ENCODE data around the gene RGS19.

RGS19 gene

DNA sequence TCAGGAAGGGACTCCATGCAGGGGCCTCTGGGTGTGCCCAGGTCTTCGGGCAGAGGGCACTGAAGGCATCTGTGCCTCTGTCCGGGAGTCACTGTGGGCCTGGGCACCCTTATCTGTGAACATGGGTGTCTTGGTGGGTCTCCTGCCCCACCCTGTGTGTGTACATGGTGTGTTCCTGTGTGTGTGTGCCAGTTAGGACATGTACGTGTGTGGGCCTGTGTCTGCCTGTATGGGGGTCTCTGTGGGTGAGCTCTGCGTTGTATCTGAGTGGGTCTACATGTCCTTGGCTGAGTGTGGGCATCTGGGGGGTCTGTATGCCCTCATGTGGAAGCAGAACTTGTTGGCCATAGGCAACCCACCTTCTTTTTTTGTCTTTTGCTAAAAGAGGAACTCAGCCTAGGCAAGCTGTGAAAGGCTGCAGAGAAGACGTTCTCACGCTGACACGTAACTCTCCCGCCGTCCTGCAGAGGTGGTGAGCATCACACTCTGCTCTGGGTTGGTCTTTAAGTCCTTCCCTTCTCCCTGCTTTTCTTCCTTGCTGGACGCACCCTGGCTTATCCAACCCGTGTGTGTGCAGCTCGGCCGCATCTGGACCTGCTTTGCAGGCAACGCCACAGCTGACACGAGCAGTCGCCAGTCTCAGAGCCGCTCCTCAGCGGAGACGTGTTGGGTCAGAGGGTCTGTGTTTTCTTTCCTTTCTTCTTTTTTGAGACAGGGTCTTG lies 28.6 kb upstream of the RGS19 start:
- DNase-seq, result peak; percentile 79

GRCh38 chr20:64106981-64107735 lies 27.8 kb upstream of the RGS19 start, which contains the start of gene NPBWR2:
Gene NPBWR2, minus strand, starts transcription at chr20:64107565. Its CDS starts 734 bp downstream, at chr20:64106831.
- DNase-seq, result peak; percentile 56

DNA sequence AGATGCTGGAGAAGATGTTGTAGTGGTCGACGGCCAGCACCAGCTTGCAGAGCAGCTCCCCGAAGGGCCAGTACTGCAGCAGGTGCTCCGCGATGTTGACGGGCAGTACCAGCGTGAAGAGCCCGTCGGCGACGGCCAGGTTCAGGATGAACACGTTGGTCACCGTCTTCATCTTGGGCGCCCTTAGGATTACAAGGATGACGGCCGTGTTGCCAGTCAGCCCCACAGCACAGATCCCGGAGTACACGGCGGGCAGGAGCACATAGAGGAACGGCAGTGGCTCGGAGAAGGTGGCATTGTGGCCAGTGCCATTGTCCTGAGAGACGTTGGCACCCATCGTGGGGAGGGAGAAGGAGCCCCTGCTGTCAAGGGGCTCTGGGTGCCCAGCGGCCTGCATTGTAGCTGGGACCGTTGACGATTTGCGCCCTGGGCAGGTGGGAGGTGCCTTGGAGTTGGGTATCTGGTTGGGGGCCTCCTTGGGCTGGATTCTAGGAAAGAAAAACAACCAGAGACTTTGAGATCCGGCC lies 27.2 kb upstream of the RGS19 start:
- DNase-seq, result no peak

- DNase-seq, result no peak
These were observed 26.6 kb upstream of the RGS19 start for GRCh38 chr20:64105846-64106434.

GRCh38 chr20:64104667-64105451 lies 25.5 kb upstream of the RGS19 start:
- no peak for DNase-seq

- DNase-seq, result no peak
These were observed 24.8 kb upstream of the RGS19 start for GRCh38 chr20:64103871-64104666.

DNA sequence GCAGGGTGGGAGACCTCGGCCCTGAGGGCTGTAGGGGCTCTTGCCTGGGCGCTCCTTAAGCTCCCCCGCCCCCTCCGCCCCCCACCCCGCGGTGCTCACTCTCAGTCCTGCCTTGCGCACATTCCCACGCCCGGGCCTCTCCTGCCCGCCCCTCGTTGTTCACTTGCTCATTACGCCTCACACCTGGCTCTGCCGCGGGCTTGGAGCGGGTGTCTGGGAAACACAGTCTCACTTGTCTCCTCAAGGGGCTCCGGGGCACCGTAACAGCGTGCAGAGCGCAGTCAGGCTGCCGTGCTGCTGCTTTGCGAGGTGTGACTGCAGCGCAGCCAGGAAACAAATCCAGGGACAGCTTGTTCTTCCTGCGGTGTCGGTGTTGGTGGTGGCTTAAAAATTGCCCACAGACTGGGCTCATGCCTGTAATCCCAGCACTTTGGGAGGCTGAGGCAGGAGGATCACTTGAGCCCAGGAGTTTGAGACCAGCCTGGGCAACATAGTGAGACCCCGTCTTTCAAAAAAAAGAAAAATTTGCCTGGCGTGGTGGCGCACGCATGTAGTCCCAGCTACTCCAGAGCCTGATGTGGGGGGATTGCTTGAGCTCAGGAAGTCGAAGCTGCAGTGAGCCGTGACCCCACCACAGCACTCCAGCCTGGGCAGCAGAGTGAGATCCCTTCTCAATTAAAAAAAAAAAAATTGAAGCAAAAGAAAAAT lies 23.5 kb upstream of the RGS19 start:
- peak; percentile 22 for DNase-seq

DNA sequence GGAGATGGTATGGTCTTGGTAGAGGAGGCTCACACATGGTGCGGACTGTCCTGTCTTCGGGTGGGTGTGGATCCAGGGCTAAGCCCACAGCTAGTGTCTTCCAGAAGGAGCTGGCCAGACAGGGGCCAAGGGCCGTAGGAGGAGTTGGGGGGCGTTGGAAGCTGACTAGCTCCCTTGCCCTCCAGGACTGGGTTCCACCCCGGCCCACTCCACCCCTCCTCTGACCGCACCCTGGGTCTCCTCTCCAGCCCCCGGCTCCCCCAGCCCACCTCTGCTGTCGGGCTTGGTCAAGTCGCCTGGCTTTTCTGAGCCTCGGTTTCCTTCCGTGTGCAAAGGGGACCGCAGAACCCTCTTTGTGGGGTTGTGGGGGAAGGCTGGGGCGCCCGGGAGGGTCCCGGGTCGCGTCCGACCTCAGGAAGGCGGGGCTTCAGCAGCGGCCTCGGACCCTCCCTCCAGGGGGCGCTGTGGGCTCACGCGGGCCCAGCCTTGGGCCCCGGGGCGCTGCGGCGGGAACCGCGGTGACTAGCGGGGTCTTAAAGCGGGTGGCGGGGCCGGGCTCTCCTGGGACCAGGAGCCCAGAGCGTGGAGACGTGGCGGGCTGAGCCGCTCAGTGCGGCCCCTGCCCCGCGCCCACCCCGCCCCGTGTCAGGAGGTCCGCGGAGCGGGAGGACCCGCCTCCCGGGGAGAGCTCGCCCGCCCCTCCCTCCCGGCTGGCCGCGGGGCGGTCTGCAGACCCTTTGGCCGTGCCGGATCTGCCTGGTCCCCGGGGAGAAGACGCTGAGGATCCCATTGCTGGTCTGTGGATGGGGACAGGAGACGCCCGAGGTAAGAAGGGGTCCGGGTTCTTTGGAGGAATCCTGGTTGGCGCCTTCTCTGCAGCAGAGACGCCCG lies 22.7 kb upstream of the RGS19 start:
- peak; percentile 76 for DNase-seq

DNA sequence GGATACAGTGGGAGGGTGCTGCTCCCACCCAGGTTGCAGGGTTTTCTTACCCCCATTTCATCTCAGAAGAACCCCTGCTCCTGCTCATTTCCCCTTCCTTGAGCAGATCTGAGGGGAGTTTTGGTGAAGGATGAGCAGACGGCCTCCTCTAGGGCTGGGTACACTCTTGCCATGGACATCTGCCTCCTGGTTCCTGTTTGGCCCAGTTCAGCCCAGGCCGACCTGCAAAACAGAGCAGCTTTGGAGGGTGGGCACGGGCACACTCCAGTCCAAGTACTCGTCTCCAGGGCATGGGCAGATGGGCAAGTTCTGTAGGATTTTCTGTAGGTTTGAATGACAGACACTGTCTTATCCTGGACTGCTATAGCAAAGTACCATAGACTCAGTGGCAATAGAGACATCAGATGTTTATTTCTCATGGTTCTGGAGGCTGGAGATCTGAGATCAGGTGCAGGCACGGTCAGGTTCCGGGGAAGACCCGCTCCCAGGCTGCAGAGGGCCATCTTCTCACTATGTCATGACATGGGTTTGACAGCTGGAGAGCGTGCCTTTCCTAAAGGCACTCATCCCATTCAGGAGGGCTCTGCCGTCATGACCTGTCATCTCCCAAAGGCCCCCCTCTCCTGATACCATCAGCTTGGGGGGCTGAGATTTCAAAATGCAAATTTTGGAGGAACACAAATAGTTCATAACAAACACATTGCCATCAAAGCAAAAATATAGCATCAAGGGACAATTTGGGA lies 21.8 kb upstream of the RGS19 start:
- no peak for DNase-seq

DNA sequence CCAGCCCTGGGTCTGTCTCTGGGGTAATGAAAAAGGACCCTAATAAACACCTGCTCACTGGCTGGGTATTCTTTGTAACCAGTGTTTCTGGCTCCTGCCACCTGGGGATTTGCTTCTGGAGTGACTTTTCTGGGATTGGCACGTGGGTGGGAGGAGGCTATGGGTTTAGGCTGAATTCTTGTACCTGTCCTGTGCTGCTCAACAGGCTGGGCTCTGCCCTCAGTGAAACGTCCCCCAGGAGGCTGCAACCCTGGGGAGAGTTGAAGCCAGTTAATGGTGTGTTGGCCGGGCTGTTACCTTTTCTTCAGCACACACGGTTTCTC lies 21.2 kb upstream of the RGS19 start:
- DNase-seq, result no peak

DNA sequence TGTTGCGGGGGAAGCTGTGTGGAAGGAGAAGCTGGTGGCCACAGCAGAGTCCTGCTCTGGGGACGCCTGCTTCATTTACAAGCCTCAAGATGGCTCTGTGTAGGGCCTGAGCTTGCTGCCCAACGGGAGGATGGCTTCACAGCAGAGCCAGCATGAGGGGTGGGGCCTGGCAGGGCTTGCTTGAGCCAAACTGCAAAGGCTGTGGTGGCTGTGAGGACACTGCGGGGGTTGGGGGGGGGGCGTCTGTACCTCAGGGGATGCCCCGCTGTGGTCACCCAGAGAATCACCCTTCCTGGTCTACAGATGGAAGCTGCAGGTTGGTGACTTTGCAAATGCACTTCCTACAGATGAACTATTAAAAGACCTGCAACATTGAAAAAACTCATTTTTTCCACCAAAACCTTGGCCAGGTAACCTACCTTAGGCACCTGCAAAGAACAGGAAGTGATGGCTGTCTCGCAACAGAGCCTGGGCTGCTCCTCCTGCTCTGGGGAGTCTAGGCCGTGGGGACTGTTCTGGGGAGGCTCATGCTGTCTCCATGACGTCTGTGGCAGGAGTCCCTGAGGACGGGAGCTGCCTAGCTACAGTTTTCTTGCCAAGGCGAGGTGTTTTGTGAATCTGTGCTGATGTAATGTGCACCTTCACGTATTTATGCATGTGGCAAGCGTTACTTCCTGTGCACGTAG lies 20.7 kb upstream of the RGS19 start:
- DNase-seq, result no peak

GRCh38 chr20:64099086-64099786 lies 19.9 kb upstream of the RGS19 start:
- no peak for DNase-seq

- DNase-seq, result no peak
These were observed 19.2 kb upstream of the RGS19 start for GRCh38 chr20:64098471-64099013.

DNA sequence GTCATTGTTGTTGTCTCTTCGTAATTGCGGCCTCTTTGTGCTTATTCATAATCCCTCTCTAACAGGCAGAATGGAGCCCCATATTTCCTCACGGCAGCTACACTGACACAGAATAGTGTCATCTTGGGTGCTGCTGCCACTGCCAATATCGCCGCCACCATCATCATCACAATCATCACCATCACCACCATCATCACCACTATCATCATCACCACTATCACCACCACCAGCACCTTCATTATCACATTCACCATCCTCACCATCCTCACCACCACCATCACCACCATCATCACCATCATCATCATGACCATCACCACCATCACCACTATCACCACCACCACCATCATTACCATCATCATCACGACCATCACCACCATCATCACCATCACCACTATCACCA lies 17.2 kb upstream of the RGS19 start:
- DNase-seq, result no peak

DNA sequence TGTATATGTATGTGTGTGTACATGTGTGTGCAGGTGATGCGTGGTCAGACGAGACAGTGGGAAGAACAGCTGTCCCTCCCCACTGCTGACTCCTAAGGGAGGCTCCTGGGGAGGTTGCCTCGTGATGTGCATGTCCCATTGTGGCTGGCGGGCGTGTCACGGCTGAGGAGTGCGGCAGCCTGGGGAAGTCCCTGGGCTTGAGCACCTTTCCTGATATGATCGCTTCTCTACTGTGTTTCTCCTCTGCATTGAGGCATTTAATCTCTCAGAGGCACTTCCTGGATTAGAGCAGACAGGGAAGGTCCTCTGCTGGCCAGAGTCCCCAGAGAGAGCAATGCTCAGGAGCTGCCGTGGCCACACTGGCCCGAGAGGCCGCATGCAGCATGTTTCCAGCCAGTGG lies 16.6 kb upstream of the RGS19 start:
- no peak for DNase-seq

- DNase-seq, result no peak
These were observed 16.1 kb upstream of the RGS19 start for GRCh38 chr20:64095455-64095854.

DNA sequence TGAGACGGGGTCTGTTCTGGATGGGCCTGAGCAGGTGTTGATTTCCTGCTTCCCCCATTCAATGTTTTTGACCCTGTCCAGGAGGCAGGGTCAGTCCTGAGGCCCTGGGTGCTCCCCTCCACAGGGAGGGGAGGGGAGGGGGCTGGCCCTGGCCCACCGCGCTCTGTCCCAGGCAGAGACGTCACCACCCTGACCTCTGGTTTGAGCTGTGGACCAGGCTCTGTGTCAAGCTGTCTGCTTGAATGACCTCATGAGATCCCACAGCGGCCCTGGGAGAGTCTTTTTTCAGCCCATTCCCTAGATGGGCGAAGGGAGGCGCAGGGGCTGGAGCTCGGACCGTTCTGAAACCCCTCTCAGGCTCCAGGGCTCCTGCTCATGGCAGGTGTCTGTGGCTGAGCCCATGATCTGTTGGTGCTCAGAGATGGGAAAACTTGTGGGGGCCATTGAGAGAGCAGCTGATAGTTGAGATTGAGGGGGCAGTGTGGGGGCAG lies 13.7 kb upstream of the RGS19 start:
- no peak for DNase-seq

All from hematopoietic multipotent progenitor cell treated with erythropoietin and hydrocortisone succinate and interleukin-3 and kit ligand, for 4 days (in vitro differentiated cells).